ENCODE measurements around the gene PEAK1.

The PEAK1 gene

GRCh38 chr15:77350792-77351191, 69.1 kb downstream of the PEAK1 start:
- TF ChIP-seq CTCF (IDR thresholded peaks at IDR 0.05; ENCODE audit: low read depth, low read length, missing control alignments): no peak
- H3K4me3 ChIP-seq (replicated peaks; ENCODE audit: low read depth, low read length): no peak overlapping the region
- no peak for DNase-seq (ENCODE audit: extremely low read depth, low read depth)

- no peak for DNase-seq (ENCODE audit: extremely low read depth, low read depth)
- no peak overlapping the region for H3K4me3 ChIP-seq (replicated peaks; ENCODE audit: low read depth, low read length)
- no peak for TF ChIP-seq CTCF (IDR thresholded peaks at IDR 0.05; ENCODE audit: low read depth, low read length, missing control alignments)
Observed at GRCh38 chr15:77349666-77350065, 70.2 kb downstream of the PEAK1 start.

- no peak overlapping the region for H3K4me3 ChIP-seq (replicated peaks; ENCODE audit: low read depth, low read length)
- no peak for TF ChIP-seq CTCF (IDR thresholded peaks at IDR 0.05; ENCODE audit: low read depth, low read length, missing control alignments)
- no peak for DNase-seq (ENCODE audit: extremely low read depth, low read depth)
Observed at GRCh38 chr15:77348511-77348910, 71.4 kb downstream of the PEAK1 start.

GRCh38 chr15:77347197-77347596, 72.7 kb downstream of the PEAK1 start:
- TF ChIP-seq CTCF (IDR thresholded peaks at IDR 0.05; ENCODE audit: low read depth, low read length, missing control alignments): no peak

GRCh38 chr15:77346245-77347036, 73.5 kb downstream of the PEAK1 start:
- TF ChIP-seq CTCF (IDR thresholded peaks at IDR 0.05; ENCODE audit: low read depth, low read length, missing control alignments): no peak
- no peak overlapping the region for H3K4me3 ChIP-seq (replicated peaks; ENCODE audit: low read depth, low read length)
- no peak for DNase-seq (ENCODE audit: extremely low read depth, low read depth)

More at GRCh38 chr15:77347197-77347596, 72.7 kb downstream of the PEAK1 start:
- no peak overlapping the region for H3K4me3 ChIP-seq (replicated peaks; ENCODE audit: low read depth, low read length)
- DNase-seq (ENCODE audit: extremely low read depth, low read depth): no peak

GRCh38 chr15:77342807-77343206, 77.1 kb downstream of the PEAK1 start:
- TF ChIP-seq CTCF (IDR thresholded peaks at IDR 0.05; ENCODE audit: low read depth, low read length, missing control alignments): no peak
- no peak for DNase-seq (ENCODE audit: extremely low read depth, low read depth)
- no peak overlapping the region for H3K4me3 ChIP-seq (replicated peaks; ENCODE audit: low read depth, low read length)

- no peak for DNase-seq (ENCODE audit: extremely low read depth, low read depth)
- no peak overlapping the region for H3K4me3 ChIP-seq (replicated peaks; ENCODE audit: low read depth, low read length)
- no peak for TF ChIP-seq CTCF (IDR thresholded peaks at IDR 0.05; ENCODE audit: low read depth, low read length, missing control alignments)
Observed at GRCh38 chr15:77340245-77340644, 79.7 kb downstream of the PEAK1 start.

All from HFF-Myc (cell line).